GM18511 (cell line): ENCODE data around the gene MFNG.
"Not testable (repeated sequence)": the region's sequence is repeated elsewhere in the genome, so short reads cannot be mapped to it uniquely, and the experiment has no call there.

Experiments used
- ATAC-seq: cut with Tn5 transposase; IDR thresholded peaks from one replicate; pipeline ENCODE4 v1.9.1; 2021; ENCODE audit warnings: mild to moderate bottlenecking, moderate library complexity; ENCODE audit not compliant: unreplicated experiment

Gene MFNG

GRCh38 chr22:37476389-37477329 is 9.5 kb downstream of the MFNG start:
- ATAC-seq = no peak

GRCh38 chr22:37474447-37475090 is 11.6 kb downstream of the MFNG start:
- no peak for ATAC-seq

- no peak for ATAC-seq
These were observed 12.7 kb downstream of the MFNG start for GRCh38 chr22:37473437-37473946.

GRCh38 chr22:37472418-37473006 is 13.7 kb downstream of the MFNG start:
- no peak for ATAC-seq

- ATAC-seq = no peak
These were observed 14.3 kb downstream of the MFNG start for GRCh38 chr22:37471727-37472417.

DNA sequence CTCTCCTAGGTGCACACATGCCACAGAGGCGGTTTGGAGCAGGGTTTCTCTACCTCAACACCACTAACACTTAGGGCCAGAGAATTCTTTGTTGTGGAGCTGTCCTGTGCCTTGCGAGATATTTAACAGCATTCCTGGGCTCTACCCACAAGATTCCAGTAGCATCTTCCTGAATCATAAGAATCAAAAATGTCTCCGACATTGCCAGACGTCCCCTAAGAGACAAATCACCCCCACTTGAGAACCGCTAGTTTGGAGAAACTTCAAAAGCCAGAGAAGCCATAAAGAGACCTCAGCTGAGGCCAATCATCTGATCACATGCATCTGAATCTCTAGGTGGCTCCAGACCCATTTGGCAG is 16.1 kb downstream of the MFNG start:
- no peak for ATAC-seq

GRCh38 chr22:37469416-37470086 is 16.6 kb downstream of the MFNG start:
- ATAC-seq = no peak

GRCh38 chr22:37468201-37468695 is 17.9 kb downstream of the MFNG start:
- ATAC-seq = not testable (repeated sequence)

DNA sequence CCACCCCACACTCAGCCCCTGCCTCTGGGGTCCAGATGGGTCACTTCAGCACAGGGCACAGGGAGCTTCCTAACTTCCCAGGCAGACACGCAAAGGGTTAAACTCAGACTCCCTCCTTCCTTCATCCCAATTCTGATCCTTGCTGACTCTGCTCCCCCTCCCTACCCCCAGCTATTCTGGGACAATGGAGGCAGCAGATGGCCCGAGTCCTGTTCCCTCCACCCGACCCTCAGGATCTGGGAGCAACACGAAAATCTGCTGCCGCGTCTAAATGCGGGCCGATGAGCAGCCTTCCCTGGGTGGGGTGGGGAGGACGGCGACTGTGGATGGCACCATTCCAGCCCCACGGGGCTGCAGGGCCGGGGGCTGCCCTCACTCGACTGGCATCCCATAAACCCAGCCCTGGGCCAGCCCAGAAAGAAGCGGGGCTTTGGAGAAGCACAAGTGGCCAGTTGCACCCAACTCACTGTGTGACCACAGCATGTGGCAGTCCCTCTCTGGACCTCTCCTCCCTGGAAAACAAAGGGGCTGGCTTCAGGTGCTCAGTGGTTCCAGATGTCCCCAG is 18.7 kb downstream of the MFNG start:
- no peak for ATAC-seq

- ATAC-seq = no peak
These were observed 22.0 kb downstream of the MFNG start for GRCh38 chr22:37464181-37464580.

- no peak for ATAC-seq
These were observed 23.2 kb downstream of the MFNG start for GRCh38 chr22:37462983-37463382.

DNA sequence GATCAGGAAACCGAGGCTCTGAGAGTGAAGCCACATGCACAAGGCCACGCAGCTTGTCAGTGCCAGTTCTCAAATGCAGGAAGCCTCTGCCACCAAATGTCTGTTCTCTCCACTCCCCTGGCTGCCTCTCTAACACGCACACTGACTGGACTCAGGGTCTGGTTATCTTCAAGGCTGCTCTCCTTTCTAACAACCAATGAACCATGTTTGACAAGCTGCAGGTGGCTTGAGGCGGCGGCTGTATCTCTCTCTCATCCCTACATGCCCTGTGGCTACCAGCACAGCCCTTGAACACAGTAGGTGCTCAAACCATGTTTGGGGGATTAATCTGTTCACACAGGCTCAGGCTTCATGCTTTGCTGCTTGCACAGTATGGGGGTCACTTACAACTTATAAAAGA is 23.7 kb downstream of the MFNG start:
- ATAC-seq = no peak

- ATAC-seq = no peak
These were observed 24.2 kb downstream of the MFNG start for GRCh38 chr22:37461961-37462360.

DNA sequence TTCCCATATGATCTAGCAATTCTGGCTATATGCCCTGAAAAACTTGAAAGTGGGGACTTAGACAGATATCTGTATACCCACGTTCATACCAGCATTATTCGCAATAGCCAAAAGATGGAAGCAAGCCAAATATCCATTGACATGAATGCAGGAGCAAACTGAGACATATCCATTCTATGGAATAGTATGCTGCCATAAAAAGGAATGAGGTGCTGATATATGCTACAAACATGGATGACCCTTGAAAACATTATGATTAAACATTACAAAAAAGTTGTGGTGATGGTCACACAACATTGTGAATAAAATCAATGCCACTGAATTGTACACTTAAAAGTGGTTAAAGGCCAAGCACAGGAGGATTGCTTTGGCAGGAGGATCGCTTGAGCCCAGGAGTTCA is 25.5 kb downstream of the MFNG start:
- no peak for ATAC-seq

DNA sequence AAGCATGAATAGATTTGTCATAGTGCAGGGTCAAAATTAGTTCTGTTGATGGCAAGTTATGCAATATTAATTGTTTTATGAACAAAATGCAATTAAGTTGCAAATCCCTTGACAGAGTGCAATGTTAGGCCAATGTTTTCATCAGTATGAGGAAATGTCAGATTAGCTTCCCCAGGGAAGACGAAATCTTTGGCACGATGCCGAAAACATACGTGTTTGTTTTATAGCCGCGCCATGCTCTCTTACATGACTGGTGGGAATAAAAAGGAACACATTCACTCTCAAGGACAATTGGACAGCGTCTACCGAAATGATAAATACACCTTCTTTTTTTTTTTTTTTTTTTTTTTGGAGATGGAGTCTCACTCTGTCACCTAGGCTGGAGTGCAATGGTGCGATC is 27.0 kb downstream of the MFNG start:
- ATAC-seq = no peak

- no peak for ATAC-seq
These were observed 28.9 kb downstream of the MFNG start for GRCh38 chr22:37457093-37457893.

- no peak for ATAC-seq
These were observed 29.8 kb downstream of the MFNG start for GRCh38 chr22:37456346-37456745.

GRCh38 chr22:37455896-37456295 is 30.3 kb downstream of the MFNG start:
- no peak for ATAC-seq
